Calu3 (cell line): ENCODE measurements around the gene OR10P1. TPM values are rescaled to one million over a fixed set of nuclear protein-coding genes. Genes with fewer than 3 reads are reported as not detected.

Experiments used
- BruUV-seq: library from RNA; stranded (reverse); fragments of 400-500 nt; replicated peaks from 2 replicates; lab custom pipeline; 2021; lab: Mats Ljungman, UMichigan
- CTCF ChIA-PET: fragments of 300-600 bp; sonication (Branson Sonifier 250); formaldehyde crosslinking; loops from one replicate; lab custom pipeline; 2022; ENCODE audit warnings: antibody characterized with exemption; lab: Charles Lee
- DNase-seq: peaks from one replicate; pipeline ENCODE4 v3.0.0; 2022
- H3K27ac Mint-ChIP-seq: one replicate; pipeline ENCODE4 v1.8.0; 2022; ENCODE audit warnings: mixed read lengths; ENCODE audit not compliant: unreplicated experiment
- H3K27me3 Mint-ChIP-seq: one replicate; pipeline ENCODE4 v1.8.0; 2022; ENCODE audit warnings: mixed read lengths; ENCODE audit not compliant: unreplicated experiment
- H3K36me3 Mint-ChIP-seq: one replicate; pipeline ENCODE4 v1.8.0; 2022; ENCODE audit warnings: mild to moderate bottlenecking, moderate library complexity, mixed read lengths; ENCODE audit not compliant: insufficient read depth, unreplicated experiment
- H3K4me1 Mint-ChIP-seq: one replicate; pipeline ENCODE4 v1.8.0; 2022; ENCODE audit warnings: mild to moderate bottlenecking, low read depth, mixed read lengths; ENCODE audit not compliant: unreplicated experiment
- H3K4me3 Mint-ChIP-seq: one replicate; pipeline ENCODE4 v1.8.0; 2022; ENCODE audit warnings: mild to moderate bottlenecking, low read depth, moderate library complexity, mixed read lengths; ENCODE audit not compliant: unreplicated experiment
- H3K9me3 Mint-ChIP-seq: one replicate; pipeline ENCODE4 v1.8.0; 2022; ENCODE audit warnings: low read depth, mixed read lengths; ENCODE audit not compliant: unreplicated experiment
- CTCF ChIP-seq: fragments of 200-600 bp; IDR thresholded peaks from one replicate; pipeline ENCODE4 v1.8.0; 2022; ENCODE audit warnings: antibody characterized with exemption; ENCODE audit not compliant: unreplicated experiment
- intact Hi-C: fragments of 100-400 bp; cut with micrococcal nuclease; formaldehyde crosslinking; loops from one replicate; pipeline ENCODE4 v1.10.0; 2022; ENCODE audit not compliant: unreplicated experiment
- total RNA-seq: library from RNA; stranded (reverse); gene quantifications from 2 replicates; pipeline ENCODE4 v1.2.3, GENCODE V29; 2022

The OR10P1 gene
- total RNA-seq, 1 experiment from 2014 or later = not detected

- peaks cover 30% of the 10 kb centered on the region for H3K36me3 Mint-ChIP-seq
- CTCF ChIA-PET = no interaction called here
- no peak for DNase-seq
- BruUV-seq = no TSS peak
- H3K9me3 Mint-ChIP-seq = no peaks in the 10 kb centered on the region
- peaks cover 28% of the 10 kb centered on the region for H3K4me1 Mint-ChIP-seq
- TF ChIP-seq CTCF = no peak
- intact Hi-C loops = no loop called here
- no peak overlapping the region for H3K4me3 Mint-ChIP-seq
- no peak overlapping the region for H3K27ac Mint-ChIP-seq
- H3K27me3 Mint-ChIP-seq = no peaks in the 10 kb centered on the region
These were observed 49.0 kb downstream of the OR10P1 start for GRCh38 chr12:55685671-55686070.

GRCh38 chr12:55686366-55687010 is 49.8 kb downstream of the OR10P1 start:
- peaks cover 26% of the 10 kb centered on the region for H3K36me3 Mint-ChIP-seq
- DNase-seq = no peak
- no peak overlapping the region for H3K4me3 Mint-ChIP-seq
- no peaks in the 10 kb centered on the region for H3K27me3 Mint-ChIP-seq
- H3K9me3 Mint-ChIP-seq = no peaks in the 10 kb centered on the region
- peaks cover 20% of the 10 kb centered on the region for H3K4me1 Mint-ChIP-seq
- no peak for TF ChIP-seq CTCF
- BruUV-seq = no TSS peak
- CTCF ChIA-PET = no interaction called here
- no peak overlapping the region for H3K27ac Mint-ChIP-seq
- intact Hi-C loops = no loop called here

Other genes with a start within 250 kb of the OR10P1 start
- gene OR6C65, start 236.4 kb upstream of the OR10P1 start, total RNA-seq = not detected in 2 replicates
- not detected in 2 replicates for gene OR6C76, start 210.6 kb upstream of the OR10P1 start, total RNA-seq
- gene OR6C2, start 192.8 kb upstream of the OR10P1 start, total RNA-seq = not detected in 2 replicates
- gene OR6C70, start 166.8 kb upstream of the OR10P1 start, total RNA-seq = not detected in 2 replicates
- gene OR6C68, start 144.5 kb upstream of the OR10P1 start, total RNA-seq = not detected in 2 replicates
- gene OR6C4, start 87.3 kb upstream of the OR10P1 start, total RNA-seq = not detected in 2 replicates
- not detected in 2 replicates for gene OR2AP1, start 64.4 kb upstream of the OR10P1 start, total RNA-seq
- 5.9 and 6.3 TPM in 2 replicates for gene ITGA7, start 71.0 kb downstream of the OR10P1 start, total RNA-seq
- gene BLOC1S1, start 79.2 kb downstream of the OR10P1 start, total RNA-seq = 71.0 and 89.4 TPM in 2 replicates
- 11.0 and 11.2 TPM in 2 replicates for gene RDH5, start 83.5 kb downstream of the OR10P1 start, total RNA-seq
- gene CD63, start 92.1 kb downstream of the OR10P1 start, total RNA-seq = 880 and 991 TPM in 2 replicates
- 5.3 and 6.7 TPM in 2 replicates for gene GDF11, start 106.2 kb downstream of the OR10P1 start, total RNA-seq
- 64.4 and 73.8 TPM in 2 replicates for gene SARNP, start 180.8 kb downstream of the OR10P1 start, total RNA-seq
- 93.6 and 95.4 TPM in 2 replicates for gene ORMDL2, start 181.1 kb downstream of the OR10P1 start, total RNA-seq
- gene DNAJC14, start 192.7 kb downstream of the OR10P1 start, total RNA-seq = 39.0 and 44.3 TPM in 2 replicates
- gene MMP19, start 206.0 kb downstream of the OR10P1 start, total RNA-seq = not detected in 2 replicates